ENCODE data around the gene COPS7A. TPM values are rescaled to one million over a fixed set of nuclear protein-coding genes. Genes with fewer than 3 reads are reported as not detected.

COPS7A gene
- total and polyA plus RNA-seq, 2 donors (not counting 1 experiment from before 2014, with no cell fraction given) = 28.3 to 46.0 TPM

DNA sequence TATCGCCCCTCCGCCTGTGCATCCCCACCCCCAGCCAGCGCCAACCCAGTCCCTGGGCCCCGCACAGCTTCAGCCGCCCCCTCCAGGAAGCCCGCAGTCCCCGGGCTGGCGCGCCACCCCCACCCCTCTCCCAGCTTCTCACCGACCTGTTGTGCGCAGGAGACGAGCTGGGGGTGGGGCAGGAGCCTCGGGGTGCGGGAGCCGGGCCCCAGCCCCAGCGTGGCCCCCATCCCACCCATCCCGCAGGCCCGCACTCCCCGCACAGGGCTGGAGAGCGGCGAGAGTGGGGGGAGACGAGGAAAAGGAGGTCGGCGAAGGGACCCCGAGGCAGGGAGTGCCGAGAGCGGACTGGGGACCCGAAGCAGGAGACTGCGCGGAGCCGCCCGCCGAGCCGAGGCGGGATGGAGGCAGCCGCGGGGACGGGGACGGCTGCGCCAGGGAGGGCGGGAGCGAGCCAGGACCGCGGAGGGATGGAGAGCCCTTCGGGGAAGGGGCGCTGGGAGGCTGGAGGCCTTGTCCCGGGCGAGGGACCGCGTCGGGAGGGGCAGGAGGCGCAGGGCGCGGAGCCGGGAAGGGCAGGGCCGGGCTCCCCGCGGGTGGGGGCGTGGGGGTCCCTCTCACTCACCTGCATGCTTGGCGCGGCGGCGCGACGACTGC, 23.7 kb upstream of the COPS7A start:
- TF ChIP-seq, protein P1, sequence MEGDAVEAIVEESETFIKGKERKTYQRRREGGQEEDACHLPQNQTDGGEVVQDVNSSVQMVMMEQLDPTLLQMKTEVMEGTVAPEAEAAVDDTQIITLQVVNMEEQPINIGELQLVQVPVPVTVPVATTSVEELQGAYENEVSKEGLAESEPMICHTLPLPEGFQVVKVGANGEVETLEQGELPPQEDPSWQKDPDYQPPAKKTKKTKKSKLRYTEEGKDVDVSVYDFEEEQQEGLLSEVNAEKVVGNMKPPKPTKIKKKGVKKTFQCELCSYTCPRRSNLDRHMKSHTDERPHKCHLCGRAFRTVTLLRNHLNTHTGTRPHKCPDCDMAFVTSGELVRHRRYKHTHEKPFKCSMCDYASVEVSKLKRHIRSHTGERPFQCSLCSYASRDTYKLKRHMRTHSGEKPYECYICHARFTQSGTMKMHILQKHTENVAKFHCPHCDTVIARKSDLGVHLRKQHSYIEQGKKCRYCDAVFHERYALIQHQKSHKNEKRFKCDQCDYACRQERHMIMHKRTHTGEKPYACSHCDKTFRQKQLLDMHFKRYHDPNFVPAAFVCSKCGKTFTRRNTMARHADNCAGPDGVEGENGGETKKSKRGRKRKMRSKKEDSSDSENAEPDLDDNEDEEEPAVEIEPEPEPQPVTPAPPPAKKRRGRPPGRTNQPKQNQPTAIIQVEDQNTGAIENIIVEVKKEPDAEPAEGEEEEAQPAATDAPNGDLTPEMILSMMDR (IDR thresholded peaks at IDR 0.05) = no peak
- no peak for TF ChIP-seq EZH2 (IDR thresholded peaks at IDR 0.05; ENCODE audit: borderline replicate concordance, insufficient read depth, low read depth, low read length, poor library complexity, severe bottlenecking)
- H3K27me3 Mint-ChIP-seq = peaks cover 30% of the 10 kb centered on the region
- ATAC-seq (ENCODE audit: low read depth) (no peak), DNase-seq (peak; percentile 37)
- H3K79me2 ChIP-seq (ENCODE audit: control insufficient read depth, insufficient read depth, low read length) = no peaks in the 10 kb centered on the region
- H3K4me3 Mint-ChIP-seq = peak overlapping the region; percentile 65
- H3K9ac ChIP-seq (ENCODE audit: low read length) = peak overlapping the region; percentile 63
- H4K20me1 ChIP-seq (ENCODE audit: control insufficient read depth, insufficient read depth, low read length, poor library complexity, severe bottlenecking) = no peaks in the 10 kb centered on the region
- peaks cover 0 to 3% (median 0%) of the 10 kb centered on the region in 3 donors for H3K9me3 ChIP-seq (ENCODE audit: control extremely low read depth in 1 of 3, control insufficient read depth in 2 of 3, insufficient read depth in 1 of 3, low read length in 2 of 3)
- H3K4me3 ChIP-seq (ENCODE audit: control extremely low read depth in 1 of 5, extremely low read depth in 1 of 5, insufficient read depth in 1 of 5, low read depth in 2 of 5, low read length in 4 of 5) = peak overlapping the region in 4 of 5 experiments; percentile 32 to 65 (median 57)
- peaks cover 53% of the 10 kb centered on the region for H3K4me1 Mint-ChIP-seq
- no peak overlapping the region for H3K27ac Mint-ChIP-seq
- ChIA-PET POLR2A (interaction anchor here (0.8 to 1.0 kb wide), 2 partner anchors 24 to 53 kb away, joined by 3 to 5 read pairs; partner anchors contain the start of genes COPS7A and MLF2), CTCF (interaction anchor here (0.6 to 2.5 kb wide), 4 partner anchors 11 to 413 kb away, joined by 3 to 6 read pairs (median 4); partner anchors contain the start of gene ZNF384)
- no peaks in the 10 kb centered on the region for H3K36me3 ChIP-seq (replicated peaks in 1 of 2; ENCODE audit: control extremely low read depth in 1 of 2, control insufficient read depth in 1 of 2, extremely low read depth in 1 of 2, insufficient read depth in 2 of 2, low read length in 1 of 2)
- peaks cover 4 to 37% (median 28%) of the 10 kb centered on the region in 4 experiments for H3K27me3 ChIP-seq (replicated peaks in 1 of 4; ENCODE audit: control extremely low read depth in 1 of 4, control insufficient read depth in 3 of 4, insufficient read depth in 4 of 4, low read length in 3 of 4)
- no peak overlapping the region for H3K27ac ChIP-seq (ENCODE audit: low read length in 2 of 2)
- peak overlapping the region; percentile 82 for H2AFZ ChIP-seq (ENCODE audit: insufficient read depth, low read depth, low read length, poor library complexity, severe bottlenecking)
- intact Hi-C loops (cut with micrococcal nuclease) = no loop called here
- H3K4me1 ChIP-seq (ENCODE audit: control insufficient read depth in 2 of 2, insufficient read depth in 2 of 2, low read length in 2 of 2) = peaks cover 50 to 53% of the 10 kb centered on the region in 2 donors
- WGBS (ENCODE audit: insufficient coverage) = 3% methylated on average over 49 of the region's 65 CpGs
- H3K9me3 Mint-ChIP-seq (ENCODE audit: insufficient read depth) = no peaks in the 10 kb centered on the region
- peak overlapping the region; percentile 99 for H3K4me2 ChIP-seq (replicated peaks; ENCODE audit: low read depth, low read length, poor library complexity, severe bottlenecking)

DNA sequence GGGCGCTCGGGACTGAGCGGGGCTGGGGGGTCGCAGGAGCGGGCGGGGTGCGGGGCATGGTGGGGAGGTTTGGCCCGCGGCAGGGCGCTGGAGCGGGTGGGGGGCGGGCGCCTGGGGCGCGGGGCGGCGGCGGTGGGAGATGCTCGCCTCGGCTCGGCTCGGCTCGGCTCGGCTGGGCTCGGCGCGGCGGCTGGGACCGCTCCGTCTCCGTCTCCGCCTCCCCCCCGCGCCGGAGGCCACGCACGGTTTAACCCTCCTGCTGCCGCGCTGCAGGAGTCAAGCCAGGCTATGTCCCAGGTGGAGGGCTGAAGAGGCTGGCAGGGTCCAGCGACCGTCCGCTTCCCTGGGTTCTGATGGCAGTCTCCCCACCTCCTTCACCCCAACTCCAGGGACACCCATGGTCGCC, 23.2 kb upstream of the COPS7A start, which contains the start of gene PIANP:
PIANP (minus strand) TSS at position 170 of the 406 bp plus-strand sequence. CDS start 2,754 bp downstream, outside the sequence.
- H3K27ac Mint-ChIP-seq = peak within 1 kb of the TSS; percentile 38
- Histone ChIP-seq H3K4me2 (replicated peaks; ENCODE audit: low read depth, low read length, poor library complexity, severe bottlenecking) (peak within 1 kb of the TSS; percentile 99), H3K9me3 (ENCODE audit: control extremely low read depth in 1 of 3, control insufficient read depth in 2 of 3, insufficient read depth in 1 of 3, low read length in 2 of 3) (no peaks in the 10 kb centered on the region), H2AFZ (ENCODE audit: insufficient read depth, low read depth, low read length, poor library complexity, severe bottlenecking) (peak within 1 kb of the TSS; percentile 82), H3K36me3 (replicated peaks in 1 of 2; ENCODE audit: control extremely low read depth in 1 of 2, control insufficient read depth in 1 of 2, extremely low read depth in 1 of 2, insufficient read depth in 2 of 2, low read length in 1 of 2) (no peaks in the 10 kb centered on the region), H3K4me3 (ENCODE audit: control extremely low read depth in 1 of 5, extremely low read depth in 1 of 5, insufficient read depth in 1 of 5, low read depth in 2 of 5, low read length in 4 of 5) (peak within 1 kb of the TSS in 4 of 5 experiments; percentile 32 to 65 (median 57)), H3K79me2 (ENCODE audit: control insufficient read depth, insufficient read depth, low read length) (no peaks in the 10 kb centered on the region), H3K27me3 (replicated peaks in 1 of 4; ENCODE audit: control extremely low read depth in 1 of 4, control insufficient read depth in 3 of 4, insufficient read depth in 4 of 4, low read length in 3 of 4) (peaks cover 4 to 39% (median 28%) of the 10 kb centered on the region in 4 experiments), H3K4me1 (ENCODE audit: control insufficient read depth in 2 of 2, insufficient read depth in 2 of 2, low read length in 2 of 2) (peaks cover 45 to 47% of the 10 kb centered on the region in 2 donors), H3K27ac (ENCODE audit: low read length in 2 of 2) (no peak within 1 kb of the TSS), H4K20me1 (ENCODE audit: control insufficient read depth, insufficient read depth, low read length, poor library complexity, severe bottlenecking) (no peaks in the 10 kb centered on the region), H3K9ac (ENCODE audit: low read length) (peak within 1 kb of the TSS; percentile 63)
- peak within 1 kb of the TSS; percentile 83 for H3K4me3 Mint-ChIP-seq
- H3K27me3 Mint-ChIP-seq = peaks cover 34% of the 10 kb centered on the region
- peaks cover 50% of the 10 kb centered on the region for H3K4me1 Mint-ChIP-seq
- H3K9me3 Mint-ChIP-seq (ENCODE audit: insufficient read depth) = no peaks in the 10 kb centered on the region
- ATAC-seq (ENCODE audit: low read depth) (peak; percentile 52), DNase-seq (peak; percentile 68)
- ChIA-PET CTCF (no interaction called here), POLR2A (no interaction called here)
- intact Hi-C loops (cut with micrococcal nuclease) = no loop called here
- under 1% methylated on average over 38 of the region's 43 CpGs for WGBS (ENCODE audit: insufficient coverage)
- TF ChIP-seq, protein P1 (IDR thresholded peaks at IDR 0.05) = no peak
- no peak for TF ChIP-seq EZH2 (IDR thresholded peaks at IDR 0.05; ENCODE audit: borderline replicate concordance, insufficient read depth, low read depth, low read length, poor library complexity, severe bottlenecking)

Data from B cell (primary cell).